Measurements from ENCODE around the gene TRAK1. TPM values are rescaled to one million over a fixed set of nuclear protein-coding genes. Genes with fewer than 3 reads are reported as not detected.

TRAK1 gene
- polyA plus RNA-seq, 1 donor (not counting 4 experiments of a cell fraction or from before 2014, with no cell fraction given): 58.2 TPM

GRCh38 chr3:42056840-42057239, 34.3 kb upstream of the TRAK1 start:
- FAIRE-seq (no peak), DNase-seq (ENCODE audit: low read depth, low spot score) (no peak)
- H4K20me1 ChIP-seq (ENCODE audit: control insufficient read depth, extremely low read depth, insufficient read depth, low read length): no peaks in the 10 kb centered on the region
- dilution Hi-C loops (cut with MboI; ENCODE audit: extremely low pct_ligation_motif_present, low sequenced_read_pairs): no loop called here
- no peak for TF ChIP-seq EZH2 (IDR thresholded peaks at IDR 0.05; ENCODE audit: low read length)
- TF ChIP-seq, protein P1, sequence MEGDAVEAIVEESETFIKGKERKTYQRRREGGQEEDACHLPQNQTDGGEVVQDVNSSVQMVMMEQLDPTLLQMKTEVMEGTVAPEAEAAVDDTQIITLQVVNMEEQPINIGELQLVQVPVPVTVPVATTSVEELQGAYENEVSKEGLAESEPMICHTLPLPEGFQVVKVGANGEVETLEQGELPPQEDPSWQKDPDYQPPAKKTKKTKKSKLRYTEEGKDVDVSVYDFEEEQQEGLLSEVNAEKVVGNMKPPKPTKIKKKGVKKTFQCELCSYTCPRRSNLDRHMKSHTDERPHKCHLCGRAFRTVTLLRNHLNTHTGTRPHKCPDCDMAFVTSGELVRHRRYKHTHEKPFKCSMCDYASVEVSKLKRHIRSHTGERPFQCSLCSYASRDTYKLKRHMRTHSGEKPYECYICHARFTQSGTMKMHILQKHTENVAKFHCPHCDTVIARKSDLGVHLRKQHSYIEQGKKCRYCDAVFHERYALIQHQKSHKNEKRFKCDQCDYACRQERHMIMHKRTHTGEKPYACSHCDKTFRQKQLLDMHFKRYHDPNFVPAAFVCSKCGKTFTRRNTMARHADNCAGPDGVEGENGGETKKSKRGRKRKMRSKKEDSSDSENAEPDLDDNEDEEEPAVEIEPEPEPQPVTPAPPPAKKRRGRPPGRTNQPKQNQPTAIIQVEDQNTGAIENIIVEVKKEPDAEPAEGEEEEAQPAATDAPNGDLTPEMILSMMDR (optimal IDR thresholded peaks at IDR 0.05 in 1 of 3, IDR thresholded peaks at IDR 0.05 in 1 of 3, conservative IDR thresholded peaks at IDR 0.05 in 1 of 3; ENCODE audit: extremely low read depth in 1 of 3, insufficient read depth in 2 of 3, low read length in 3 of 3): no peak
- H3K4me2 ChIP-seq (ENCODE audit: control insufficient read depth, extremely low read depth, insufficient read depth, low read depth, low read length): no peak overlapping the region
- no peaks in the 10 kb centered on the region for H3K9me1 ChIP-seq (ENCODE audit: control insufficient read depth, extremely low read depth, insufficient read depth, low read length)
- no peaks in the 10 kb centered on the region for H3K9me3 ChIP-seq (ENCODE audit: control insufficient read depth, low read depth, low read length)
- no peak overlapping the region for H3K27ac ChIP-seq (ENCODE audit: control insufficient read depth, insufficient read depth, low read length)
- H3K4me3 ChIP-seq (ENCODE audit: control insufficient read depth in 2 of 3, extremely low read depth in 1 of 3, insufficient read depth in 2 of 3, low read depth in 1 of 3, low read length in 3 of 3): no peak overlapping the region
- H3K36me3 ChIP-seq (ENCODE audit: control insufficient read depth in 2 of 2, extremely low read depth in 1 of 2, insufficient read depth in 2 of 2, low read length in 2 of 2): no peaks in the 10 kb centered on the region
- H3K9ac ChIP-seq (ENCODE audit: control insufficient read depth, extremely low read depth, insufficient read depth, low read length): no peak overlapping the region
- peaks cover 39% of the 10 kb centered on the region for H3K4me1 ChIP-seq (ENCODE audit: control insufficient read depth, extremely low read depth, insufficient read depth, low read length)
- H3K27me3 ChIP-seq (ENCODE audit: control insufficient read depth, extremely low read depth, insufficient read depth, low read length): no peaks in the 10 kb centered on the region
- H2AFZ ChIP-seq (ENCODE audit: control insufficient read depth, low read length): no peak overlapping the region
- peaks cover 50% of the 10 kb centered on the region for H3K79me2 ChIP-seq (ENCODE audit: control insufficient read depth, insufficient read depth, low read length)

GRCh38 chr3:42057561-42058211, 33.5 kb upstream of the TRAK1 start:
- no peaks in the 10 kb centered on the region for H4K20me1 ChIP-seq (ENCODE audit: control insufficient read depth, extremely low read depth, insufficient read depth, low read length)
- H3K27ac ChIP-seq (ENCODE audit: control insufficient read depth, insufficient read depth, low read length): no peak overlapping the region
- no peaks in the 10 kb centered on the region for H3K9me1 ChIP-seq (ENCODE audit: control insufficient read depth, extremely low read depth, insufficient read depth, low read length)
- H3K9me3 ChIP-seq (ENCODE audit: control insufficient read depth, low read depth, low read length): no peaks in the 10 kb centered on the region
- no peaks in the 10 kb centered on the region for H3K36me3 ChIP-seq (ENCODE audit: control insufficient read depth in 2 of 2, extremely low read depth in 1 of 2, insufficient read depth in 2 of 2, low read length in 2 of 2)
- H3K9ac ChIP-seq (ENCODE audit: control insufficient read depth, extremely low read depth, insufficient read depth, low read length): no peak overlapping the region
- H3K27me3 ChIP-seq (ENCODE audit: control insufficient read depth, extremely low read depth, insufficient read depth, low read length): no peaks in the 10 kb centered on the region
- no peak for FAIRE-seq
- H3K4me1 ChIP-seq (ENCODE audit: control insufficient read depth, extremely low read depth, insufficient read depth, low read length): peaks cover 39% of the 10 kb centered on the region
- H3K4me3 ChIP-seq (ENCODE audit: control insufficient read depth in 2 of 3, extremely low read depth in 1 of 3, insufficient read depth in 2 of 3, low read depth in 1 of 3, low read length in 3 of 3): no peak overlapping the region
- dilution Hi-C loops (cut with MboI; ENCODE audit: extremely low pct_ligation_motif_present, low sequenced_read_pairs): no loop called here
- no peak for DNase-seq (ENCODE audit: low read depth, low spot score)
- H2AFZ ChIP-seq (ENCODE audit: control insufficient read depth, low read length): no peak overlapping the region
- TF ChIP-seq, protein P1 (optimal IDR thresholded peaks at IDR 0.05 in 1 of 3, IDR thresholded peaks at IDR 0.05 in 1 of 3, conservative IDR thresholded peaks at IDR 0.05 in 1 of 3; ENCODE audit: extremely low read depth in 1 of 3, insufficient read depth in 2 of 3, low read length in 3 of 3): no peak
- TF ChIP-seq EZH2 (IDR thresholded peaks at IDR 0.05; ENCODE audit: low read length): no peak
- H3K79me2 ChIP-seq (ENCODE audit: control insufficient read depth, insufficient read depth, low read length): peaks cover 43% of the 10 kb centered on the region
- no peak overlapping the region for H3K4me2 ChIP-seq (ENCODE audit: control insufficient read depth, extremely low read depth, insufficient read depth, low read depth, low read length)
